BE2C (cell line): Measurements from ENCODE around the gene DNALI1.

Experiments used
- DNase-seq: peaks from one replicate; pipeline ENCODE4 v3.0.0-alpha.2; 2020
- H3K27me3 ChIP-seq: fragments of 250-450 bp; sonication (Bioruptor Pico); 2 replicates; pipeline ENCODE4 v1.5.1; 2020; ENCODE audit warnings: mild to moderate bottlenecking
- H3K36me3 ChIP-seq: fragments of 250-450 bp; sonication (Bioruptor Pico); 2 replicates; pipeline ENCODE4 v1.5.1; 2020; ENCODE audit warnings: mild to moderate bottlenecking
- H3K4me1 ChIP-seq: fragments of 250-450 bp; sonication (Bioruptor Pico); 2 replicates; pipeline ENCODE4 v1.5.1; 2020
- H3K4me3 ChIP-seq: 2 replicates; pipeline ENCODE4 v1.5.1; 2011; ENCODE audit warnings: low read depth, low read length
- H3K9me3 ChIP-seq: fragments of 250-450 bp; sonication (Bioruptor Pico); 2 replicates; pipeline ENCODE4 v1.5.1; 2020
- CTCF ChIP-seq: IDR thresholded peaks from 2 replicates; pipeline ENCODE4 v1.5.1; 2012; ENCODE audit warnings: mild to moderate bottlenecking, low read depth, low read length

DNALI1 gene

GRCh38 chr1:37540036-37540785, 16.5 kb upstream of the DNALI1 start:
- DNase-seq = no peak
- no peaks in the 10 kb centered on the region for H3K27me3 ChIP-seq
- peaks cover 8% of the 10 kb centered on the region for H3K36me3 ChIP-seq
- H3K9me3 ChIP-seq = no peaks in the 10 kb centered on the region
- H3K4me1 ChIP-seq = no peaks in the 10 kb centered on the region
- no peak overlapping the region for H3K4me3 ChIP-seq
- no peak for TF ChIP-seq CTCF

GRCh38 chr1:37544530-37544929, 12.2 kb upstream of the DNALI1 start:
- no peak for TF ChIP-seq CTCF
- H3K27me3 ChIP-seq = no peaks in the 10 kb centered on the region
- no peaks in the 10 kb centered on the region for H3K9me3 ChIP-seq
- H3K4me1 ChIP-seq = no peaks in the 10 kb centered on the region
- H3K36me3 ChIP-seq = peaks cover 3% of the 10 kb centered on the region; the same call in 1 of the 2 replicates
- no peak overlapping the region for H3K4me3 ChIP-seq
- DNase-seq = no peak

- no peak for DNase-seq
- no peak overlapping the region for H3K4me3 ChIP-seq
- no peaks in the 10 kb centered on the region for H3K9me3 ChIP-seq
- H3K36me3 ChIP-seq = peaks cover 3% of the 10 kb centered on the region; the same call in 1 of the 2 replicates
- no peaks in the 10 kb centered on the region for H3K27me3 ChIP-seq
- no peaks in the 10 kb centered on the region for H3K4me1 ChIP-seq
- no peak for TF ChIP-seq CTCF
Observed at GRCh38 chr1:37545019-37545418, 11.7 kb upstream of the DNALI1 start.

GRCh38 chr1:37549341-37549740, 7.4 kb upstream of the DNALI1 start:
- Histone ChIP-seq H3K4me1 (no peaks in the 10 kb centered on the region), H3K9me3 (no peaks in the 10 kb centered on the region), H3K36me3 (no peaks in the 10 kb centered on the region; the same call in 1 of the 2 replicates), H3K27me3 (no peaks in the 10 kb centered on the region), H3K4me3 (no peak overlapping the region)
- no peak for TF ChIP-seq CTCF
- DNase-seq = no peak

GRCh38 chr1:37553598-37553926, 3.2 kb upstream of the DNALI1 start:
- peak overlapping the region; percentile 90 for H3K4me3 ChIP-seq
- TF ChIP-seq CTCF = no peak
- DNase-seq = no peak
- no peaks in the 10 kb centered on the region for H3K27me3 ChIP-seq
- no peaks in the 10 kb centered on the region for H3K9me3 ChIP-seq
- H3K36me3 ChIP-seq = no peaks in the 10 kb centered on the region
- H3K4me1 ChIP-seq = no peaks in the 10 kb centered on the region

- no peaks in the 10 kb centered on the region for H3K27me3 ChIP-seq
- no peaks in the 10 kb centered on the region for H3K4me1 ChIP-seq
- peak within 1 kb of the TSS; percentile 90 for H3K4me3 ChIP-seq
- TF ChIP-seq CTCF = no peak
- no peaks in the 10 kb centered on the region for H3K36me3 ChIP-seq
- peak; percentile 82 for DNase-seq
- no peaks in the 10 kb centered on the region for H3K9me3 ChIP-seq
Observed at GRCh38 chr1:37553927-37554808, 2.6 kb upstream of the DNALI1 start, which contains the start of gene SNIP1. SNIP1 (minus strand) TSS chr1:37554293; CDS start chr1:37554229, 64 bp downstream.
